Gastrocnemius medialis (tissue), 4 donors: Measurements from ENCODE around the gene AMBP.

ENCODE experiments used
- CTCF ChIP-seq, 5 experiments: fragments of 450-650 bp in 3 of 5; fragments of 200-600 bp in 2 of 5; sonication (generic) in 2 of 5; IDR thresholded peaks in 4 of 5; conservative IDR thresholded peaks in 1 of 5; 1 replicate in 4 of 5; 2 replicates in 1 of 5; pipeline ENCODE4 v1.5.1; 2016 to 2019; ENCODE audit warnings: antibody characterized with exemption in 5 of 5, mild to moderate bottlenecking in 3 of 5, moderate library complexity in 3 of 5
- POLR2A ChIP-seq, 2 donors: fragments of 450-650 bp; IDR thresholded peaks; one replicate each; pipeline ENCODE4 v1.6.1; 2017; ENCODE audit warnings: antibody characterized with exemption in 2 of 2, mild to moderate bottlenecking in 2 of 2, moderate library complexity in 2 of 2

- TF ChIP-seq CTCF (IDR thresholded peaks at IDR 0.05 in 4 of 5, conservative IDR thresholded peaks at IDR 0.05 in 1 of 5) (no peak), POLR2A (IDR thresholded peaks at IDR 0.05) (no peak)
These were observed 49.5 kb downstream of the AMBP start for GRCh38 chr9:114028646-114029045.
